Thyroid gland (tissue), 4 donors: ENCODE results near the gene PTPRE. TPM values are rescaled to one million over a fixed set of nuclear protein-coding genes. Genes with fewer than 3 reads are reported as not detected.

Source experiments
- DNase-seq, 2 donors: peaks; one replicate each; pipeline ENCODE4 v3.0.0-alpha.2; 2019
- H3K27ac ChIP-seq, 3 donors: fragments of 200-600 bp; sonication (generic); 1 replicate in 2 of 3; 2 replicates in 1 of 3; pipeline ENCODE4 v1.5.1; 2016 to 2019; ENCODE audit warnings: mild to moderate bottlenecking in 1 of 3, moderate library complexity in 1 of 3
- H3K27me3 ChIP-seq: fragments of 200-600 bp; sonication (generic); one replicate; pipeline ENCODE4 v1.5.1; 2019
- H3K36me3 ChIP-seq, 2 donors: fragments of 200-600 bp; sonication (generic); one replicate each; pipeline ENCODE4 v1.5.1; 2016 to 2019
- H3K4me1 ChIP-seq, 2 donors: fragments of 200-600 bp; sonication (generic); one replicate each; pipeline ENCODE4 v1.5.1; 2017 to 2019
- H3K4me3 ChIP-seq, 3 donors: fragments of 200-600 bp; sonication (generic); replicated peaks in 1 of 3; 1 replicate in 2 of 3; 2 replicates in 1 of 3; pipeline ENCODE4 v1.5.1; 2016; ENCODE audit warnings: mild to moderate bottlenecking in 1 of 3
- H3K9me3 ChIP-seq: fragments of 200-600 bp; sonication (generic); one replicate; pipeline ENCODE4 v1.5.1; 2017
- CTCF ChIP-seq, 6 experiments: fragments of 200-600 bp in 3 of 6; fragments of 450-650 bp in 3 of 6; sonication (generic) in 3 of 6; IDR thresholded peaks; one replicate each; pipeline ENCODE4 v1.5.1; 2016 to 2019; ENCODE audit warnings: antibody characterized with exemption in 6 of 6, mild to moderate bottlenecking in 2 of 6, inconsistent platforms in 1 of 6, moderate library complexity in 1 of 6
- POLR2A ChIP-seq, 2 donors: fragments of 450-650 bp; IDR thresholded peaks; one replicate each; pipeline ENCODE4 v1.6.1; 2017; ENCODE audit warnings: antibody characterized with exemption in 2 of 2, mild to moderate bottlenecking in 2 of 2, moderate library complexity in 1 of 2
- WGBS, 2 donors: methylation state at CpG; one replicate each; pipeline ENCODE4 v1.1.5; 2017; 5-methylcytosine and 5-hydroxymethylcytosine counted together
- intact Hi-C: fragments of 100-400 bp; cut with DNase I; formaldehyde crosslinking; loops from one replicate; pipeline ENCODE4 v1.15.1; 2023
- total RNA-seq, 4 donors: library from RNA; depleted of rRNA; stranded (reverse); fragments of >200 nt; gene quantifications; one replicate each; pipeline ENCODE4 v1.2.3, GENCODE V29; 2016

PTPRE gene
- total RNA-seq, 4 donors from 2014 or later = 16.8 to 25.0 (median 19.4) TPM

DNA sequence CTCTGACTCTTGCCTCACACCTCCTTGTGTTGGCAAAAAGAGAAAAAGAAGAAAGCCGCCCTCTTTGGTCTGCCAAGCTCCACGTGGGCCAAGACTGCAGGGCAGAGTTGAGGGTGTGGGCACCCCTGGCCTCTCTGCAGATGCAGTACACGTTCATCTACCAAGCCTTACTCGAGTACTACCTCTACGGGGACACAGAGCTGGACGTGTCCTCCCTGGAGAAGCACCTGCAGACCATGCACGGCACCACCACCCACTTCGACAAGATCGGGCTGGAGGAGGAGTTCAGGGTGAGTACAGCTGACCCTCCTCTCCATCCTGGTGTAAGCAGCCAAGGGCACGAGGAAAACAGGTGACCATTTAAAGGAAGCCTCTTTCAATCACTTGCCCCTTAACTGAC is 163.3 kb downstream of the PTPRE start:
- Histone ChIP-seq H3K4me3 (no peak overlapping the region), H3K27me3 (no peaks in the 10 kb centered on the region), H3K27ac (no peak overlapping the region), H3K36me3 (no peaks in the 10 kb centered on the region), H3K4me1 (no peaks in the 10 kb centered on the region), H3K9me3 (no peaks in the 10 kb centered on the region)
- 93 to 94% methylated on average over 9 to 10 of the region's 10 CpGs for WGBS, 2 donors
- DNase-seq = no peak
- TF ChIP-seq POLR2A (IDR thresholded peaks at IDR 0.05) = no peak
- TF ChIP-seq CTCF (IDR thresholded peaks at IDR 0.05) = no peak
- intact Hi-C loops = no loop called here

DNA sequence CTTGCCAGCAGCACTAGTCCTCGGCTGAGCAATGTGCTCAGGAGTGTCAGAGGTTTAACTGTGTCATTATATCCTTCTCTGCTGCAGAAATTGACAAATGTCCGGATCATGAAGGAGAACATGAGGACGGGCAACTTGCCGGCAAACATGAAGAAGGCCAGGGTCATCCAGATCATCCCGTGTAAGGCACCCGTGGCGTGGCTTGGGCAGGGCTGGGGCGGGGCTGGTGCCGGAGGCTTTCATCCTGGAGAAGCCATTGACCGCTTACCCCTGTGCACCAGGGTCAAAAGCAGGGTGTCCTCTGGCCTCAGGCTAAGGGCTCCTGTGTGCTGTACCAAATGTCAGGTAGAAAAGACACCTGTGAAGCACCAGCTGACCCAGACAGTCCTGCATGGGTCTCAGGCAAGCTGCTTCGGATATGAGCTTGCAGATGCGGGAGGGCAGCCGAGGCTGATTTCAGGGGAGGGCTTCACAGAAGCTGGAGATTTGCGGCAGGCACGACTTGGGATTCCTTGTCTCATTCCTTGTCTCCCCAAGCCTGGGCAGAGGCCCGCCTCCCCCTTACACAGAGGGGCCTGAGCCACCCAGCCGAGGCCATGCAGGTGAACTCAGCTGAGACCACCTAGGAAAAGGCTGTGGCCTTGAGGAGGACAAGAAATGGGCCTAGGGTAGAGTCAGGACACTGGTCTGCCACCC is 164.0 kb downstream of the PTPRE start:
- intact Hi-C loops = no loop called here
- Histone ChIP-seq H3K27ac (no peak overlapping the region), H3K9me3 (no peaks in the 10 kb centered on the region), H3K27me3 (no peaks in the 10 kb centered on the region), H3K4me3 (no peak overlapping the region), H3K4me1 (no peaks in the 10 kb centered on the region), H3K36me3 (no peaks in the 10 kb centered on the region)
- WGBS, 2 donors = 88 to 91% methylated on average over 16 to 17 of the region's 17 CpGs
- DNase-seq = no peak
- no peak for TF ChIP-seq CTCF (IDR thresholded peaks at IDR 0.05)
- TF ChIP-seq POLR2A (IDR thresholded peaks at IDR 0.05) = no peak

DNA sequence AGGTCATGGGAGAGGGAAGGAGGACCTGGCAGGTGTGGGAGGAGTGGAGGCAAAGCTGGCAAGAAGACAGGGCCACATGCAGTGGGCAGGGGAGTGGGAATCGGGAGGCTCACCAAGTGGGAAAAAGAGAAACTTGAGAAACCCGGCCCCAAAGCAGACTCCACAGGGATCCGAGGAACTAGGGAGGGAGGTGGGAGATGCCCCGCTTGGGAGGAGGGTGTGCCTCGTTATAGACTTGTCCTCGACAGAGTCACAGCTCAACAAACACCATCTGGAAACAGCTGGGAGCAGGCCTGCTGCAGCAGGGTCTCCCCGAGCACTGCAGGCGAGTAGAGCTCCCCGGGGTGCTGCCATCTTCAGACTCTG is 164.5 kb downstream of the PTPRE start:
- Histone ChIP-seq H3K36me3 (no peaks in the 10 kb centered on the region), H3K27me3 (no peaks in the 10 kb centered on the region), H3K4me3 (no peak overlapping the region), H3K27ac (no peak overlapping the region), H3K4me1 (no peaks in the 10 kb centered on the region), H3K9me3 (no peaks in the 10 kb centered on the region)
- 64 to 76% methylated on average over 8 to 9 of the region's 9 CpGs for WGBS, 2 donors
- no peak for DNase-seq
- TF ChIP-seq POLR2A (IDR thresholded peaks at IDR 0.05) (no peak), CTCF (IDR thresholded peaks at IDR 0.05) (no peak)
- intact Hi-C loops = no loop called here

- no peaks in the 10 kb centered on the region for H3K36me3 ChIP-seq
- no peak for DNase-seq
- H3K27me3 ChIP-seq = no peaks in the 10 kb centered on the region
- WGBS, 2 donors = 79 to 81% methylated on average over 6 of the region's 6 CpGs
- intact Hi-C loops = no loop called here
- H3K4me3 ChIP-seq = no peak overlapping the region
- H3K27ac ChIP-seq = no peak overlapping the region
- no peaks in the 10 kb centered on the region for H3K4me1 ChIP-seq
- no peak for TF ChIP-seq POLR2A (IDR thresholded peaks at IDR 0.05)
- TF ChIP-seq CTCF (IDR thresholded peaks at IDR 0.05) = no peak
- H3K9me3 ChIP-seq = no peaks in the 10 kb centered on the region
Measured at GRCh38 chr10:128072046-128072445, 165.1 kb downstream of the PTPRE start.

DNA sequence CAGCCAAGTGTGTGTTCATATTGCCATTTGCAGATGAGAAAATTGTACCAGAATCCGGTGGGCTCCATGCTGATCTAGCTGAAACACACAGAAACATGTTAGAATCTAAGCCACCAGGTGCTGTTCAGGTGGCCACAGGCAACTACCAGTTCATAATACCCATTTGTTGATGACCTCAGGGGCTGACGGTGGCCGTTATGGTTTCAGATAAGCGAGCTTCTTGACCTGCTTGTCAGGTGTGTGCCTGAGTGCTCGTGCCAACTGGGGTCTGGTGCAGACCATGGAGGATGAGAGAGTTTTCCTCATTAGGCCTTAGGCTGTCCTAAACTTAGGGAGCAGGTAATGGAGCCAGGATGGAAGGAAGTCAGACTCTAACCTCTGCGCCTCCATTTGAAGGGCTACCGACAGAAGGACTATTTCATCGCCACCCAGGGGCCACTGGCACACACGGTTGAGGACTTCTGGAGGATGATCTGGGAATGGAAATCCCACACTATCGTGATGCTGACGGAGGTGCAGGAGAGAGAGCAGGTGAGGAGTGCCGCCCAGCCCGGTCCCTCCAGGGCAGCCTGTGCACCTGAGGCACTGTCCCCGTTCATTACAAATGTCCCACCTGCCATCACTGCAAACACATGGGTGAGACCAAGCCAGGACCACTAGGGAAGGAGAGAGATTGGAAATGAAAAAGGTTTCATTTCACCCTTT is 166.2 kb downstream of the PTPRE start:
- DNase-seq = no peak
- intact Hi-C loops = no loop called here
- Histone ChIP-seq H3K27ac (no peak overlapping the region), H3K4me3 (no peak overlapping the region), H3K27me3 (no peaks in the 10 kb centered on the region), H3K36me3 (peaks cover 0 to 6% of the 10 kb centered on the region in 2 donors), H3K9me3 (no peaks in the 10 kb centered on the region), H3K4me1 (no peaks in the 10 kb centered on the region)
- 88 to 94% methylated on average over 14 of the region's 14 CpGs for WGBS, 2 donors
- no peak for TF ChIP-seq CTCF (IDR thresholded peaks at IDR 0.05)
- TF ChIP-seq POLR2A (IDR thresholded peaks at IDR 0.05) = no peak
